Liver (tissue), 3 donors: ENCODE measurements around the gene KAT6B.

Experiments
- EGR1 ChIP-seq, 2 donors: IDR thresholded peaks; 2 replicates each; pipeline ENCODE4 v1.6.1; 2016 to 2018; ENCODE audit warnings: antibody characterized with exemption in 2 of 2, low read depth in 2 of 2
- GABPA ChIP-seq, 2 donors: IDR thresholded peaks in 1 of 2; conservative IDR thresholded peaks in 1 of 2; 2 replicates each; pipeline ENCODE4 v1.6.1; 2016; ENCODE audit warnings: antibody characterized with exemption in 2 of 2, mild to moderate bottlenecking in 1 of 2, moderate library complexity in 1 of 2
- HNF4A ChIP-seq, 2 donors: conservative IDR thresholded peaks; 2 replicates each; pipeline ENCODE4 v1.6.1; 2016; ENCODE audit warnings: antibody characterized with exemption in 2 of 2, mild to moderate bottlenecking in 2 of 2
- RAD21 ChIP-seq, 2 donors: IDR thresholded peaks; 2 replicates each; pipeline ENCODE4 v1.6.1; 2016; ENCODE audit warnings: antibody characterized with exemption in 2 of 2, mild to moderate bottlenecking in 2 of 2
- TAF1 ChIP-seq: conservative IDR thresholded peaks from 2 replicates; pipeline ENCODE4 v1.6.1; 2016; ENCODE audit warnings: antibody characterized with exemption, mild to moderate bottlenecking
- TF ChIP-seq, protein P1 (sequence below): fragments of 150-350 bp; IDR thresholded peaks from 2 replicates; pipeline ENCODE4 v1.5.1; 2017; ENCODE audit warnings: improper control_type of control experiment, low read depth, low read length; ENCODE audit not compliant: missing input control
- TF ChIP-seq, protein P2 (sequence below): IDR thresholded peaks from 2 replicates; pipeline ENCODE4 v1.6.1; 2016; ENCODE audit warnings: antibody characterized with exemption
- donor health status: healthy.
- donor health status: healthy.

DNA sequence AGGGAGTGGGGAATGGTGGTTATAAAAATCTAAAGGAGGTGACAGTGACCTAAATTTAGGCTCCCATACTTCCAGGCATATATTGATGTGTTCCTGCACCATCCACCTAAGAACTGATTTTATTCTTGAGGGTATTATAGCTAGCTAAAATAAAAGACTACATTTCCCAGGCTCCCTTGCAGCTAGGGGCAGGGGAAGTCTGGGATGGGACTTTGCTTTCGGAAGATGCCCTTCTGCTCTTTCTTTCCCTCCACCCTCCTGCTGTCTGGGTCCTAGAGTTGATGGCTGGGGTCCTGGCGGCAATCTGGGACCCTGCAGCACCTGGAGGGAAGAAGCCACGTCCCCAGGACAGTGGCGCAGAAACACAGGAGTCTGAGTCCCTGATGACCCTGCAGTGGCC lies 231.3 kb downstream of the KAT6B start:
- TF ChIP-seq, protein P1, sequence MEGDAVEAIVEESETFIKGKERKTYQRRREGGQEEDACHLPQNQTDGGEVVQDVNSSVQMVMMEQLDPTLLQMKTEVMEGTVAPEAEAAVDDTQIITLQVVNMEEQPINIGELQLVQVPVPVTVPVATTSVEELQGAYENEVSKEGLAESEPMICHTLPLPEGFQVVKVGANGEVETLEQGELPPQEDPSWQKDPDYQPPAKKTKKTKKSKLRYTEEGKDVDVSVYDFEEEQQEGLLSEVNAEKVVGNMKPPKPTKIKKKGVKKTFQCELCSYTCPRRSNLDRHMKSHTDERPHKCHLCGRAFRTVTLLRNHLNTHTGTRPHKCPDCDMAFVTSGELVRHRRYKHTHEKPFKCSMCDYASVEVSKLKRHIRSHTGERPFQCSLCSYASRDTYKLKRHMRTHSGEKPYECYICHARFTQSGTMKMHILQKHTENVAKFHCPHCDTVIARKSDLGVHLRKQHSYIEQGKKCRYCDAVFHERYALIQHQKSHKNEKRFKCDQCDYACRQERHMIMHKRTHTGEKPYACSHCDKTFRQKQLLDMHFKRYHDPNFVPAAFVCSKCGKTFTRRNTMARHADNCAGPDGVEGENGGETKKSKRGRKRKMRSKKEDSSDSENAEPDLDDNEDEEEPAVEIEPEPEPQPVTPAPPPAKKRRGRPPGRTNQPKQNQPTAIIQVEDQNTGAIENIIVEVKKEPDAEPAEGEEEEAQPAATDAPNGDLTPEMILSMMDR: no peak
- TF ChIP-seq EGR1 (IDR thresholded peaks at IDR 0.05; ENCODE audit: low read depth in 2 of 2) (no peak), TAF1 (no peak), RAD21 (IDR thresholded peaks at IDR 0.05) (no peak), HNF4A (conservative IDR thresholded peaks at IDR 0.05) (no peak), GABPA (IDR thresholded peaks at IDR 0.05 in 1 of 2, conservative IDR thresholded peaks at IDR 0.05 in 1 of 2) (no peak)
- TF ChIP-seq, protein P2, sequence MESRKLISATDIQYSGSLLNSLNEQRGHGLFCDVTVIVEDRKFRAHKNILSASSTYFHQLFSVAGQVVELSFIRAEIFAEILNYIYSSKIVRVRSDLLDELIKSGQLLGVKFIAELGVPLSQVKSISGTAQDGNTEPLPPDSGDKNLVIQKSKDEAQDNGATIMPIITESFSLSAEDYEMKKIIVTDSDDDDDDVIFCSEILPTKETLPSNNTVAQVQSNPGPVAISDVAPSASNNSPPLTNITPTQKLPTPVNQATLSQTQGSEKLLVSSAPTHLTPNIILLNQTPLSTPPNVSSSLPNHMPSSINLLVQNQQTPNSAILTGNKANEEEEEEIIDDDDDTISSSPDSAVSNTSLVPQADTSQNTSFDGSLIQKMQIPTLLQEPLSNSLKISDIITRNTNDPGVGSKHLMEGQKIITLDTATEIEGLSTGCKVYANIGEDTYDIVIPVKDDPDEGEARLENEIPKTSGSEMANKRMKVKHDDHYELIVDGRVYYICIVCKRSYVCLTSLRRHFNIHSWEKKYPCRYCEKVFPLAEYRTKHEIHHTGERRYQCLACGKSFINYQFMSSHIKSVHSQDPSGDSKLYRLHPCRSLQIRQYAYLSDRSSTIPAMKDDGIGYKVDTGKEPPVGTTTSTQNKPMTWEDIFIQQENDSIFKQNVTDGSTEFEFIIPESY: no peak
